ENCODE measurements around the gene PHLDB1. TPM values are rescaled to one million over a fixed set of nuclear protein-coding genes. Genes with fewer than 3 reads are reported as not detected.

Gene PHLDB1
- polyA plus RNA-seq, 6 donors from 2014 or later: 0.54 TPM; not detected in 5

GRCh38 chr11:118629761-118630661, 22.6 kb downstream of the PHLDB1 start:
- Mint-ChIP-seq H3K36me3 (no peaks in the 10 kb centered on the region), H3K4me3 (no peak overlapping the region), H3K9me3 (no peaks in the 10 kb centered on the region), H3K27ac (no peak overlapping the region), H3K27me3 (peaks cover 6 to 25% (median 19%) of the 10 kb centered on the region in 3 donors), H3K4me1 (no peaks in the 10 kb centered on the region)
- DNase-seq (no peak), ATAC-seq (ENCODE audit: low read depth in 2 of 2) (no peak)

GRCh38 chr11:118631142-118631909, 23.9 kb downstream of the PHLDB1 start:
- no peak overlapping the region for H3K4me3 Mint-ChIP-seq
- H3K4me1 Mint-ChIP-seq: no peaks in the 10 kb centered on the region
- peaks cover 6 to 26% (median 25%) of the 10 kb centered on the region in 3 donors for H3K27me3 Mint-ChIP-seq
- ATAC-seq (ENCODE audit: low read depth in 2 of 2): no peak
- peak overlapping the region in 1 of 6 donors; percentile 10 for H3K27ac Mint-ChIP-seq
- H3K9me3 Mint-ChIP-seq: no peaks in the 10 kb centered on the region
- H3K36me3 Mint-ChIP-seq: no peaks in the 10 kb centered on the region
- DNase-seq: no peak

- peaks cover 6 to 30% (median 26%) of the 10 kb centered on the region in 3 donors for H3K27me3 Mint-ChIP-seq
- H3K36me3 Mint-ChIP-seq: no peaks in the 10 kb centered on the region
- ATAC-seq (ENCODE audit: low read depth in 2 of 2) (no peak), DNase-seq (no peak)
- no peaks in the 10 kb centered on the region for H3K4me1 Mint-ChIP-seq
- peak overlapping the region in 2 of 6 donors; percentile 69 to 74 for H3K27ac Mint-ChIP-seq
- H3K9me3 Mint-ChIP-seq: no peaks in the 10 kb centered on the region
- no peak overlapping the region for H3K4me3 Mint-ChIP-seq
These were observed 25.3 kb downstream of the PHLDB1 start for GRCh38 chr11:118632577-118633318.

- no peaks in the 10 kb centered on the region for H3K9me3 Mint-ChIP-seq
- H3K4me1 Mint-ChIP-seq: no peaks in the 10 kb centered on the region
- no peak for ATAC-seq (ENCODE audit: low read depth in 2 of 2)
- H3K4me3 Mint-ChIP-seq: no peak overlapping the region
- no peak overlapping the region for H3K27ac Mint-ChIP-seq
- DNase-seq: no peak
- H3K36me3 Mint-ChIP-seq: no peaks in the 10 kb centered on the region
- H3K27me3 Mint-ChIP-seq: peaks cover 6 to 31% (median 22%) of the 10 kb centered on the region in 3 donors
These were observed 25.9 kb downstream of the PHLDB1 start for GRCh38 chr11:118633319-118633690.

- Mint-ChIP-seq H3K36me3 (no peaks in the 10 kb centered on the region), H3K9me3 (no peaks in the 10 kb centered on the region), H3K27ac (no peak overlapping the region), H3K27me3 (peaks cover 6 to 31% (median 21%) of the 10 kb centered on the region in 3 donors), H3K4me3 (peak overlapping the region in 1 of 8 donors; percentile 50), H3K4me1 (no peaks in the 10 kb centered on the region)
- no peak for DNase-seq
- no peak for ATAC-seq (ENCODE audit: low read depth in 2 of 2)
These were observed 26.6 kb downstream of the PHLDB1 start for GRCh38 chr11:118633979-118634378.

- peak overlapping the region in 1 of 8 donors; percentile 54 for H3K4me3 Mint-ChIP-seq
- no peaks in the 10 kb centered on the region for H3K36me3 Mint-ChIP-seq
- H3K9me3 Mint-ChIP-seq: no peaks in the 10 kb centered on the region
- no peak overlapping the region for H3K27ac Mint-ChIP-seq
- peaks cover 6 to 24% (median 21%) of the 10 kb centered on the region in 3 donors for H3K27me3 Mint-ChIP-seq
- H3K4me1 Mint-ChIP-seq: no peaks in the 10 kb centered on the region
- ATAC-seq (ENCODE audit: low read depth in 2 of 2): peak; percentile 25 to 39
- no peak for DNase-seq
These were observed 27.2 kb downstream of the PHLDB1 start for GRCh38 chr11:118634431-118635236.

- H3K9me3 Mint-ChIP-seq: no peaks in the 10 kb centered on the region
- DNase-seq (no peak), ATAC-seq (ENCODE audit: low read depth in 2 of 2) (no peak)
- H3K36me3 Mint-ChIP-seq: no peaks in the 10 kb centered on the region
- H3K27me3 Mint-ChIP-seq: peaks cover 6 to 21% (median 21%) of the 10 kb centered on the region in 3 donors
- H3K4me3 Mint-ChIP-seq: peak overlapping the region in 1 of 8 donors; percentile 41
- no peak overlapping the region for H3K27ac Mint-ChIP-seq
- H3K4me1 Mint-ChIP-seq: no peaks in the 10 kb centered on the region
These were observed 27.8 kb downstream of the PHLDB1 start for GRCh38 chr11:118635237-118635591.

GRCh38 chr11:118635642-118636041, 28.2 kb downstream of the PHLDB1 start:
- no peaks in the 10 kb centered on the region for H3K36me3 Mint-ChIP-seq
- no peaks in the 10 kb centered on the region for H3K9me3 Mint-ChIP-seq
- H3K27ac Mint-ChIP-seq: no peak overlapping the region
- H3K4me3 Mint-ChIP-seq: peak overlapping the region in 1 of 8 donors; percentile 41
- no peaks in the 10 kb centered on the region for H3K4me1 Mint-ChIP-seq
- ATAC-seq (ENCODE audit: low read depth in 2 of 2) (no peak), DNase-seq (no peak)
- peaks cover 3 to 21% (median 21%) of the 10 kb centered on the region in 3 donors for H3K27me3 Mint-ChIP-seq

GRCh38 chr11:118636569-118637290, 29.3 kb downstream of the PHLDB1 start:
- H3K4me1 Mint-ChIP-seq: no peaks in the 10 kb centered on the region
- no peak for DNase-seq
- H3K36me3 Mint-ChIP-seq: no peaks in the 10 kb centered on the region
- H3K4me3 Mint-ChIP-seq: no peak overlapping the region
- H3K27me3 Mint-ChIP-seq: peaks cover 0 to 21% (median 16%) of the 10 kb centered on the region in 3 donors
- no peak for ATAC-seq (ENCODE audit: low read depth in 2 of 2)
- no peaks in the 10 kb centered on the region for H3K9me3 Mint-ChIP-seq
- no peak overlapping the region for H3K27ac Mint-ChIP-seq

GRCh38 chr11:118638726-118639125, 31.3 kb downstream of the PHLDB1 start:
- no peak for ATAC-seq (ENCODE audit: low read depth in 2 of 2)
- H3K27ac Mint-ChIP-seq: no peak overlapping the region
- peaks cover 0 to 11% (median 7%) of the 10 kb centered on the region in 3 donors for H3K27me3 Mint-ChIP-seq
- no peaks in the 10 kb centered on the region for H3K9me3 Mint-ChIP-seq
- no peaks in the 10 kb centered on the region for H3K36me3 Mint-ChIP-seq
- no peak overlapping the region for H3K4me3 Mint-ChIP-seq
- H3K4me1 Mint-ChIP-seq: no peaks in the 10 kb centered on the region
- DNase-seq: no peak

- Mint-ChIP-seq H3K36me3 (no peaks in the 10 kb centered on the region), H3K27ac (no peak overlapping the region), H3K27me3 (peaks cover 0 to 7% (median 6%) of the 10 kb centered on the region in 3 donors), H3K4me3 (no peak overlapping the region), H3K9me3 (no peaks in the 10 kb centered on the region), H3K4me1 (no peaks in the 10 kb centered on the region)
- DNase-seq: no peak
- ATAC-seq (ENCODE audit: low read depth in 2 of 2): no peak
These were observed 32.5 kb downstream of the PHLDB1 start for GRCh38 chr11:118639899-118640298.
